ENCODE results near the gene OTUD5.

OTUD5 gene

GRCh38 chrX:48971249-48972219 lies 14.1 kb upstream of the OTUD5 start, which contains the start of gene KCND1:
TSS of gene KCND1 (minus strand) at chrX:48971844. CDS start at chrX:48970271, 1,573 bp downstream.
- no peak for DNase-seq

- DNase-seq, result no peak
Observed at GRCh38 chrX:48969471-48969870, 12.1 kb upstream of the OTUD5 start.

GRCh38 chrX:48968377-48968776 lies 11.0 kb upstream of the OTUD5 start:
- no peak for DNase-seq

GRCh38 chrX:48966796-48967579 lies 9.6 kb upstream of the OTUD5 start:
- DNase-seq, result no peak

GRCh38 chrX:48965959-48966358 lies 8.6 kb upstream of the OTUD5 start:
- DNase-seq, result no peak

- DNase-seq, result no peak
Observed at GRCh38 chrX:48961585-48962091, 4.2 kb upstream of the OTUD5 start.

- DNase-seq, result no peak
Observed at GRCh38 chrX:48960291-48960690, 2.9 kb upstream of the OTUD5 start.

GRCh38 chrX:48958635-48959094 lies 1.3 kb upstream of the OTUD5 start:
- DNase-seq, result no peak

- peak; percentile 67 to 87 (median 79) for DNase-seq
Observed at GRCh38 chrX:48957827-48958634, 624 bp upstream of the OTUD5 start.

GRCh38 chrX:48956728-48957414 lies 536 bp downstream of the OTUD5 start:
- peak in 2 of 4 experiments; percentile 10 to 28 for DNase-seq

- DNase-seq, result no peak
Observed at GRCh38 chrX:48948589-48948988, 8.8 kb downstream of the OTUD5 start.

- peak in 3 of 4 experiments; percentile 3 to 38 (median 11) for DNase-seq
Observed at GRCh38 chrX:48945517-48946348, 11.7 kb downstream of the OTUD5 start.

- DNase-seq, result no peak
Observed at GRCh38 chrX:48942895-48943294, 14.5 kb downstream of the OTUD5 start.

GRCh38 chrX:48940404-48940955 lies 16.9 kb downstream of the OTUD5 start:
- no peak for DNase-seq

GRCh38 chrX:48939524-48940228 lies 17.7 kb downstream of the OTUD5 start:
- DNase-seq, result no peak

GRCh38 chrX:48938721-48939425 lies 18.5 kb downstream of the OTUD5 start:
- peak; percentile 7 to 56 (median 18) for DNase-seq

- peak; percentile 41 to 85 (median 68) for DNase-seq
Observed at GRCh38 chrX:48937054-48937907, 20.1 kb downstream of the OTUD5 start.

- DNase-seq, result no peak
Observed at GRCh38 chrX:48936429-48937053, 20.9 kb downstream of the OTUD5 start.
